IMR-90 (cell line): ENCODE measurements around the gene ZC3H14. TPM values are rescaled to one million over a fixed set of nuclear protein-coding genes. Genes with fewer than 3 reads are reported as not detected.

Source experiments
- ATAC-seq: fragments of 200-7000 bp; cut with Tn5 transposase; 2 replicates; pipeline ENCODE4 v1.9.1; 2020; ENCODE audit warnings: low read depth, mild to moderate bottlenecking, moderate library complexity
- BruUV-seq: library from RNA; stranded (reverse); fragments of 400-500 nt; replicated peaks from 2 replicates; lab custom pipeline; 2021; lab: Mats Ljungman, UMichigan
- CTCF ChIA-PET: fragments of 300-600 bp; formaldehyde crosslinking; extraction: SDS; loops from one replicate; lab custom pipeline; 2021; ENCODE audit warnings: antibody characterized with exemption; lab: Yijun Ruan, JAX
- POLR2A ChIA-PET: fragments of 300-600 bp; sonication (Branson Sonifier 250); formaldehyde crosslinking; loops from one replicate; lab custom pipeline; 2022; ENCODE audit warnings: antibody characterized with exemption; ENCODE audit not compliant: unreplicated experiment; lab: Charles Lee
- DNase-seq: peaks from one replicate; pipeline ENCODE4 v3.0.0; 2013
- H2AFZ ChIP-seq: replicated peaks from 2 replicates; pipeline ENCODE3; 2013; ENCODE audit warnings: low read length, mild to moderate bottlenecking; ENCODE audit not compliant: poor library complexity
- H2AK5ac ChIP-seq: 2 replicates; pipeline ENCODE4 v1.6.1; 2013; ENCODE audit warnings: low read depth, low read length, inconsistent platforms
- H2AK9ac ChIP-seq: replicated peaks from 2 replicates; pipeline ENCODE3; 2013; ENCODE audit warnings: mild to moderate bottlenecking, low read depth, low read length, moderate library complexity; ENCODE audit not compliant: poor library complexity
- H2BK120ac ChIP-seq: 2 replicates; pipeline ENCODE4 v1.6.1; 2013; ENCODE audit warnings: low read depth, low read length, inconsistent platforms
- H2BK15ac ChIP-seq: 3 replicates; pipeline ENCODE4 v1.6.1; 2013; ENCODE audit warnings: low read depth, low read length, inconsistent platforms
- H2BK20ac ChIP-seq: 2 replicates; pipeline ENCODE4 v1.6.1; 2013; ENCODE audit warnings: low read depth, mild to moderate bottlenecking, inconsistent platforms, low read length, moderate library complexity
- H2BK5ac ChIP-seq: 2 replicates; pipeline ENCODE4 v1.6.1; 2013; ENCODE audit warnings: mild to moderate bottlenecking, low read depth, low read length, inconsistent platforms; ENCODE audit not compliant: poor library complexity, severe bottlenecking
- H3K14ac ChIP-seq: replicated peaks from 2 replicates; pipeline ENCODE4 v1.6.1; 2013; ENCODE audit warnings: low read depth, low read length, inconsistent platforms
- H3K18ac ChIP-seq: 2 replicates; pipeline ENCODE4 v1.6.1; 2013; ENCODE audit warnings: low read depth, low read length, control low read depth
- H3K23ac ChIP-seq: 2 replicates; pipeline ENCODE4 v1.6.1; 2013; ENCODE audit warnings: low read depth, low read length, inconsistent platforms
- H3K27ac ChIP-seq: 2 replicates; pipeline ENCODE4 v1.5.1; 2013; ENCODE audit warnings: mild to moderate bottlenecking, control low read depth, low read length; ENCODE audit not compliant: insufficient read depth
- H3K27me3 ChIP-seq: 2 replicates; pipeline ENCODE4 v1.6.1; 2013; ENCODE audit warnings: low read length; ENCODE audit not compliant: control insufficient read depth, insufficient read depth
- H3K36me3 ChIP-seq: 2 replicates; pipeline ENCODE4 v1.6.1; 2013; ENCODE audit warnings: low read length, mixed read lengths; ENCODE audit not compliant: control insufficient read depth, insufficient read depth
- H3K4ac ChIP-seq: 2 replicates; pipeline ENCODE4 v1.6.1; 2013; ENCODE audit warnings: low read depth, low read length, inconsistent platforms
- H3K4me1 ChIP-seq: 2 replicates; pipeline ENCODE4 v1.6.1; 2013; ENCODE audit warnings: low read length, mixed read lengths; ENCODE audit not compliant: control insufficient read depth, insufficient read depth
- H3K4me2 ChIP-seq: 2 replicates; pipeline ENCODE4 v1.6.1; 2013; ENCODE audit warnings: low read depth, mild to moderate bottlenecking, control low read depth, low read length, moderate library complexity
- H3K4me3 ChIP-seq: 2 replicates; pipeline ENCODE4 v1.5.1; 2013; ENCODE audit warnings: low read depth, mild to moderate bottlenecking, control low read depth, low read length, moderate library complexity; ENCODE audit not compliant: insufficient read depth
- H3K56ac ChIP-seq: 2 replicates; pipeline ENCODE4 v1.6.1; 2013; ENCODE audit warnings: low read length, inconsistent platforms; ENCODE audit not compliant: insufficient read depth; ENCODE audit errors: extremely low read depth
- H3K79me1 ChIP-seq, 2 experiments: 2 replicates each; pipeline ENCODE4 v1.6.1; 2013; ENCODE audit warnings: low read length in 2 of 2, inconsistent platforms in 1 of 2, low read depth in 1 of 2
- H3K9ac ChIP-seq: 2 replicates; pipeline ENCODE4 v1.6.1; 2013; ENCODE audit warnings: low read depth, low read length, control low read depth
- H3K9me1 ChIP-seq: 2 replicates; pipeline ENCODE4 v1.6.1; 2013; ENCODE audit warnings: low read length, inconsistent platforms; ENCODE audit not compliant: insufficient read depth
- H3K9me3 ChIP-seq: 2 replicates; pipeline ENCODE4 v1.6.1; 2013; ENCODE audit warnings: low read length; ENCODE audit not compliant: control insufficient read depth, insufficient read depth
- H4K20me1 ChIP-seq: 2 replicates; pipeline ENCODE4 v1.6.1; 2013; ENCODE audit warnings: low read length, inconsistent platforms; ENCODE audit not compliant: insufficient read depth
- H4K5ac ChIP-seq: 2 replicates; pipeline ENCODE4 v1.6.1; 2013; ENCODE audit warnings: mild to moderate bottlenecking, low read depth, low read length, control low read depth
- H4K8ac ChIP-seq, 2 experiments: 2 replicates each; pipeline ENCODE4 v1.6.1; 2013; ENCODE audit warnings: low read depth in 2 of 2, low read length in 2 of 2, control low read depth in 1 of 2, inconsistent platforms in 1 of 2
- H4K91ac ChIP-seq: 2 replicates; pipeline ENCODE4 v1.6.1; 2013; ENCODE audit warnings: low read depth, low read length, inconsistent platforms; ENCODE audit not compliant: insufficient read depth
- BHLHE40 ChIP-seq: fragments of 150-350 bp; IDR thresholded peaks from 2 replicates; pipeline ENCODE4 v1.6.1; 2016; ENCODE audit warnings: mild to moderate bottlenecking, low read depth, low read length
- FOS ChIP-seq: fragments of 150-350 bp; IDR thresholded peaks from 2 replicates; pipeline ENCODE4 v1.6.1; 2016; ENCODE audit warnings: low read depth, low read length
- MAZ ChIP-seq: IDR thresholded peaks from 2 replicates; pipeline ENCODE4 v1.6.1; 2012; ENCODE audit warnings: low read depth, mild to moderate bottlenecking, low read length, improper control_type of control experiment, moderate library complexity, borderline replicate concordance
- RCOR1 ChIP-seq: IDR thresholded peaks from 2 replicates; pipeline ENCODE4 v1.6.1; 2012; ENCODE audit warnings: mild to moderate bottlenecking, low read length, improper control_type of control experiment; ENCODE audit not compliant: insufficient replicate concordance
- RFX5 ChIP-seq: IDR thresholded peaks from 2 replicates; pipeline ENCODE4 v1.8.0; 2012; ENCODE audit warnings: low read depth, mild to moderate bottlenecking, low read length, moderate library complexity
- WGBS, 2 experiments: methylation state at CpG; one replicate each; pipeline versions ENCODE4 v1.1.5 to v1.1.7; 2013; ENCODE audit warnings: missing lambda C conversion rate in 2 of 2; ENCODE audit not compliant: insufficient read length in 1 of 2; ENCODE audit errors: extremely low coverage in 2 of 2; 5-methylcytosine and 5-hydroxymethylcytosine counted together
- dilution Hi-C: fragments of 300-500 bp; cut with HindIII; formaldehyde crosslinking; loops from one replicate; pipeline ENCODE4 v1.14.3; 2018; ENCODE audit warnings: low sequenced_read_pairs; ENCODE audit not compliant: unreplicated experiment
- in situ Hi-C: fragments of 300-500 bp; cut with MboI; formaldehyde crosslinking; loops from 3 replicates; pipeline ENCODE4 v1.14.3; 2019; ENCODE audit warnings: low sequenced_read_pairs, inconsistent platforms, mixed read lengths
- intact Hi-C: fragments of 100-400 bp; cut with micrococcal nuclease; formaldehyde crosslinking; loops from 2 replicates; pipeline ENCODE4 v1.10.0; 2022
- polyA plus RNA-seq, 3 experiments: library from polyadenylated mRNA; depleted of rRNA; stranded (reverse); fragments of >200 nt; gene quantifications; 2 replicates each; pipeline ENCODE4 v1.2.3, GENCODE V29; 2012; ENCODE audit warnings: low replicate concordance in 1 of 3
- total RNA-seq: library from RNA; depleted of rRNA; stranded (reverse); fragments of >200 nt; gene quantifications from 2 replicates; pipeline ENCODE4 v1.2.3, GENCODE V29; 2012

Gene ZC3H14
- total and polyA plus RNA-seq, 2 of the 4 experiments (the other 2 are of a cell fraction): 72.5 to 111 TPM

- POLR2A ChIA-PET: no interaction called here
- no peak overlapping the region for H4K5ac ChIP-seq
Observed at GRCh38 chr14:88515499-88516221, 47.2 kb upstream of the ZC3H14 start.

More at GRCh38 chr14:88515499-88516221, 47.2 kb upstream of the ZC3H14 start:
- dilution Hi-C loops: no loop called here
- H2AFZ ChIP-seq: no peak overlapping the region
- H3K9me1 ChIP-seq: no peaks in the 10 kb centered on the region; the same call in none of the 2 replicates
- peaks cover 38 to 44% of the 10 kb centered on the region in 2 experiments for H3K79me1 ChIP-seq
- no peak overlapping the region for H3K4me3 ChIP-seq
- H2AK9ac ChIP-seq: no peak overlapping the region
- H2BK15ac ChIP-seq: no peak overlapping the region
- no CpG with 5 or more reads among the region's 1 CpG for WGBS, 2 experiments
- no peaks in the 10 kb centered on the region for H3K9me3 ChIP-seq
- DNase-seq: no peak
- H3K9ac ChIP-seq: no peak overlapping the region
- H4K20me1 ChIP-seq: peaks cover 4% of the 10 kb centered on the region; the same call in 1 of the 2 replicates
- no peak for ATAC-seq
- H3K27ac ChIP-seq: no peak overlapping the region
- no peak overlapping the region for H3K14ac ChIP-seq
- no peak overlapping the region for H2BK120ac ChIP-seq
- H4K91ac ChIP-seq: no peak overlapping the region
- no peak overlapping the region for H3K56ac ChIP-seq
- no peak overlapping the region for H3K18ac ChIP-seq
- CTCF ChIA-PET: no interaction called here
- peaks cover 2% of the 10 kb centered on the region; the same call in 1 of the 2 replicates for H3K4me1 ChIP-seq
- intact Hi-C loops: no loop called here
- no peak overlapping the region for H4K8ac ChIP-seq
- no peak overlapping the region for H3K4ac ChIP-seq
- no peak for TF ChIP-seq BHLHE40
- no peak for TF ChIP-seq RFX5
- TF ChIP-seq RCOR1: no peak
- TF ChIP-seq FOS: no peak
- TF ChIP-seq MAZ: peak; percentile 75; the same call in 1 of the 2 replicates
- H3K36me3 ChIP-seq: peaks cover 14% of the 10 kb centered on the region
- in situ Hi-C loops: no loop called here
- no peak overlapping the region for H2BK20ac ChIP-seq
- no peak overlapping the region for H3K23ac ChIP-seq
- no peak overlapping the region for H2BK5ac ChIP-seq
- no peak overlapping the region for H3K4me2 ChIP-seq
- H2AK5ac ChIP-seq: no peak overlapping the region
- no peaks in the 10 kb centered on the region for H3K27me3 ChIP-seq
- BruUV-seq: no TSS peak
